Sigmoid colon (tissue), 3 donors: Measurements from ENCODE around the gene PREX1.

Source experiments
- CTCF ChIP-seq, 4 experiments: fragments of 450-650 bp in 3 of 4; fragments of 200-600 bp in 1 of 4; IDR thresholded peaks; one replicate each; pipeline ENCODE4 v1.5.1; 2016 to 2019; ENCODE audit warnings: antibody characterized with exemption in 4 of 4, mild to moderate bottlenecking in 3 of 4, moderate library complexity in 2 of 4
- POLR2A ChIP-seq, 2 donors: fragments of 450-650 bp; IDR thresholded peaks; one replicate each; pipeline ENCODE4 v1.6.1; 2016; ENCODE audit warnings: antibody characterized with exemption in 2 of 2, mild to moderate bottlenecking in 2 of 2, moderate library complexity in 2 of 2

- no peak for TF ChIP-seq CTCF (IDR thresholded peaks at IDR 0.05)
- TF ChIP-seq POLR2A (IDR thresholded peaks at IDR 0.05), result no peak
Measured at GRCh38 chr20:48623906-48624265, 203.9 kb downstream of the PREX1 start.
